Measurements from ENCODE around the gene OXGR1.

OXGR1 gene

GRCh38 chr13:96963786-96964475, 30.3 kb downstream of the OXGR1 start:
- DNase-seq (ENCODE audit: low read depth) = no peak

GRCh38 chr13:96960379-96960778, 33.9 kb downstream of the OXGR1 start:
- no peak for DNase-seq (ENCODE audit: low read depth)

GRCh38 chr13:96958286-96958891, 35.9 kb downstream of the OXGR1 start:
- no peak for DNase-seq (ENCODE audit: low read depth)

- no peak for DNase-seq (ENCODE audit: low read depth)
These were observed 41.7 kb downstream of the OXGR1 start for GRCh38 chr13:96952595-96952994.

GRCh38 chr13:96948127-96948526, 46.1 kb downstream of the OXGR1 start:
- no peak for DNase-seq (ENCODE audit: low read depth)

- no peak for DNase-seq (ENCODE audit: low read depth)
These were observed 46.8 kb downstream of the OXGR1 start for GRCh38 chr13:96947343-96947910.

GRCh38 chr13:96946709-96947311, 47.5 kb downstream of the OXGR1 start:
- no peak for DNase-seq (ENCODE audit: low read depth)

GRCh38 chr13:96940961-96941360, 53.3 kb downstream of the OXGR1 start:
- DNase-seq (ENCODE audit: low read depth) = no peak

- DNase-seq (ENCODE audit: low read depth) = no peak
These were observed 58.4 kb downstream of the OXGR1 start for GRCh38 chr13:96935901-96936300.
